Fibroblast of pulmonary artery (primary cell): ENCODE measurements around the gene KATNB1.
"Not testable (repeated sequence)": the region's sequence is repeated elsewhere in the genome, so short reads cannot be mapped to it uniquely, and the experiment has no call there.

Experiments
- DNase-seq: peaks from one replicate; pipeline ENCODE4 v3.0.0-alpha.2; 2010; ENCODE audit warnings: low read depth
- H3K4me3 ChIP-seq: replicated peaks from 2 replicates; pipeline ENCODE4 v1.5.1; 2011; ENCODE audit warnings: low read depth, mild to moderate bottlenecking, control low read depth, low read length, moderate library complexity
- TF ChIP-seq, protein P1 (sequence below): IDR thresholded peaks from 2 replicates; pipeline ENCODE4 v1.5.1; 2011; ENCODE audit warnings: mild to moderate bottlenecking, control low read depth, low read length, inconsistent platforms; ENCODE audit errors: missing control alignments

KATNB1 gene

DNA sequence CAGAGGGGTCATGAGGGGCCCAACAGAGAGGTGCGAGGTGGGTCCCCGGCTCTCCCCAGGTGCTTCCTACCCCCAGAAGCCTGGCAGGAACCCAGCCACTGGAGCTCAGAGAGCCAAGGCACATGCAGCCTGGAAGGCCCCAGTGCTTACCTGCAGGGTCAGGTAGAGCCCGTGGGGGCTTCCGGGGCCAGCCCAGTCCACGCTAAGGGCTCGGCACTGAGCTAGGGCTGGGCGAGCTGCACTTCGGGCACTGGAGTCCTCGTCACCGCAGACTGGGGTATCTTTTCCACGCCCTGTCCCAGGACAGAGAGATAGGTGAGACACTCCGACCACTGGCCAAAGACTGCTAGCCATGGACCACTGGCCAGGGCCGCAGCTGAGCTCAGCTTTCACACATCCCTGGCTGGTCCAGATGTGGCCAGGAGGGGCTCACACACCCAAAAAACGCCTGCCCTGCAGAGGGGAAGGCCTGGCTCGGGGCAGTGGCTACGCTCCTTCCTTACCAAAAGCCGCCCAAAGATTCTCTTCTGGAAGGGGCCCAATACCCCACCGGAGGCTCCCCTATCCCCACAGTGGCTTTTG, 59.4 kb downstream of the KATNB1 start:
- DNase-seq: no peak
- TF ChIP-seq, protein P1, sequence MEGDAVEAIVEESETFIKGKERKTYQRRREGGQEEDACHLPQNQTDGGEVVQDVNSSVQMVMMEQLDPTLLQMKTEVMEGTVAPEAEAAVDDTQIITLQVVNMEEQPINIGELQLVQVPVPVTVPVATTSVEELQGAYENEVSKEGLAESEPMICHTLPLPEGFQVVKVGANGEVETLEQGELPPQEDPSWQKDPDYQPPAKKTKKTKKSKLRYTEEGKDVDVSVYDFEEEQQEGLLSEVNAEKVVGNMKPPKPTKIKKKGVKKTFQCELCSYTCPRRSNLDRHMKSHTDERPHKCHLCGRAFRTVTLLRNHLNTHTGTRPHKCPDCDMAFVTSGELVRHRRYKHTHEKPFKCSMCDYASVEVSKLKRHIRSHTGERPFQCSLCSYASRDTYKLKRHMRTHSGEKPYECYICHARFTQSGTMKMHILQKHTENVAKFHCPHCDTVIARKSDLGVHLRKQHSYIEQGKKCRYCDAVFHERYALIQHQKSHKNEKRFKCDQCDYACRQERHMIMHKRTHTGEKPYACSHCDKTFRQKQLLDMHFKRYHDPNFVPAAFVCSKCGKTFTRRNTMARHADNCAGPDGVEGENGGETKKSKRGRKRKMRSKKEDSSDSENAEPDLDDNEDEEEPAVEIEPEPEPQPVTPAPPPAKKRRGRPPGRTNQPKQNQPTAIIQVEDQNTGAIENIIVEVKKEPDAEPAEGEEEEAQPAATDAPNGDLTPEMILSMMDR: no peak
- no peak overlapping the region for H3K4me3 ChIP-seq

GRCh38 chr16:57795431-57795878, 59.9 kb downstream of the KATNB1 start:
- TF ChIP-seq, protein P1: peak; percentile 46
- peak; percentile 62 for DNase-seq
- no peak overlapping the region for H3K4me3 ChIP-seq

DNA sequence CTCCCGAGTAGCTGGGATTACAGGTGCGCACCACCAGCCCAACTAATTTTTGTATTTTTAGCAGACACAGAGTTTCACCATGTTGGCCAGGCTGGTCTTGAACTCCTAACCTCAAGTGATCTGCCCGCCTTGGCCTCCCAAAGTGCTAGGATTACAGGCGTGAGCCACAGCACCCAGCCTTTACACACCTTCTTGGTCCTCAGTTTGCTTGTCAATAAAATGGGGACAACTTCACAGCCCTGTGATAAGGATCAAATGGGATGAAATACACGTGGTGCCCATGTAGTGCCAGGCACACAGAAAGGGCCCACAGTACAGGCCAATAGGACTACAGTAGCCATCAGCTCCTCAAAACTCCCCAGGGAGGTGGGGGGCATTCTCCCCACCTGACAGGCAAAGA, 60.4 kb downstream of the KATNB1 start:
- not testable (repeated sequence) for DNase-seq, H3K4me3 ChIP-seq

DNA sequence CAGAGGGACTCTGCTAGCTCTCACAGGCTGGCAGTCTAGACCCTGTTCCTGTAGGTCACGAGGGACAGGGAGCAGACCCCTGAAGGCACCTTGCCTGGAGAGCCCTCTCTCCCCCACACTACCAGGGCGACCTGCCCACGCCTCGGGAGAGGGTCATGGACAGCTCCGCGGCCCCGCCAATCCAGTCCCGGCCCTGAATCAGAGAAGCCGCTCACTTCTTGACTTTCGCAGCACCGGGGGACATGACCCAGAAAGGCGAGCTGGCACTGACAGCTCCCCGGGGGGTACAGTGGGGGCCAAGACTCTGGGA, 61.6 kb downstream of the KATNB1 start:
- no peak for DNase-seq
- TF ChIP-seq, protein P1: no peak
- no peak overlapping the region for H3K4me3 ChIP-seq

GRCh38 chr16:57797526-57798266, 62.1 kb downstream of the KATNB1 start:
- no peak overlapping the region for H3K4me3 ChIP-seq
- TF ChIP-seq, protein P1: no peak
- DNase-seq: no peak

GRCh38 chr16:57798267-57798810, 62.8 kb downstream of the KATNB1 start:
- TF ChIP-seq, protein P1: no peak
- H3K4me3 ChIP-seq: no peak overlapping the region
- DNase-seq: no peak

- no peak overlapping the region for H3K4me3 ChIP-seq
- no peak for DNase-seq
- TF ChIP-seq, protein P1: no peak
Measured at GRCh38 chr16:57798953-57799599, 63.5 kb downstream of the KATNB1 start.
